NCI-H2081 treated with DMSO at 0.1 percent for 48 hours (cell line): ENCODE results near the gene KCNMB4.
A peak's percentile ranks its signal among the peaks of the same experiment; 100 is the strongest.
"Not testable (repeated sequence)": the region's sequence is repeated elsewhere in the genome, so short reads cannot be mapped to it uniquely, and the experiment has no call there.

ENCODE experiments used
- DNase-seq: peaks from one replicate; lab custom pipeline; 2025; lab: John Stamatoyannopoulos, UW

The KCNMB4 gene

GRCh38 chr12:70379846-70380245, 13.8 kb downstream of the KCNMB4 start:
- DNase-seq: no peak

DNA sequence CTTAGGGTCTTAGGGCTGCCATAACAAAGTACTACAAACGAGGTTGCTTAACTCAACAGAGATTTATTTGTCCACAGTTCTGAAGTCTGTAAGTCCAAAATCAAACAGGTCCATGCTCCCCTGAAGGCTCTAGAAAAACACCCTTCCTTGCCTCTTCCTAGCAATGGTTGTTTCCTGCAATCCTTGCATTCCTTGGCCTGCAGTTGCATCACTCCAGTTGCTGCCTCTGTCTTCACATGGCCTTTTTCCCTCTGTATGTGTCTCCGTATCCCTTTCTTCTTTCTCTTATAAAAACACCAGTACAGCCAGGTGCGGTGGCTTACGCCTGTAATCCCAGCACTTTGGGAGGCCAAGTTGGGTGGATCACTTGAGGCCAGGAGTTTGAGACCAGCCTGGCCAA, 17.4 kb downstream of the KCNMB4 start:
- DNase-seq: no peak

DNA sequence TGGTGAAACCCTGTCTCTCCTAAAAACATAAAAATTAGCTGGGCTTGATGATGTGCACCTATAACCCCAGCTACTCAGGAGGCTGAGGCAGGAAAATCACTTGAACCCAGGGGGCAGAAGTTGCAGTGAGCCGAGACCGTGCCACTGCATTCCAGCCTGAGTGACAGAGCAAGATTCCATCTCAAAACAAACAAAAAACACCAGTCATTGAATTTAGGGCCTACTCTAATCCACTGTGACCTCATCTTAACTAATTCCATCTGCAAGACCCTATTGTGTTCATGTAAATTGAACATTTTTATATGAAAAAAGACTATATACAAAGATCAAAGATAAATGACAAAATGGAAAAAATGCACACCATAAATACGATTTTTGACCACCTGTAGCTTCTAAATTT, 17.8 kb downstream of the KCNMB4 start:
- no peak for DNase-seq

- no peak for DNase-seq
These were observed 20.7 kb downstream of the KCNMB4 start for GRCh38 chr12:70386771-70387170.

DNA sequence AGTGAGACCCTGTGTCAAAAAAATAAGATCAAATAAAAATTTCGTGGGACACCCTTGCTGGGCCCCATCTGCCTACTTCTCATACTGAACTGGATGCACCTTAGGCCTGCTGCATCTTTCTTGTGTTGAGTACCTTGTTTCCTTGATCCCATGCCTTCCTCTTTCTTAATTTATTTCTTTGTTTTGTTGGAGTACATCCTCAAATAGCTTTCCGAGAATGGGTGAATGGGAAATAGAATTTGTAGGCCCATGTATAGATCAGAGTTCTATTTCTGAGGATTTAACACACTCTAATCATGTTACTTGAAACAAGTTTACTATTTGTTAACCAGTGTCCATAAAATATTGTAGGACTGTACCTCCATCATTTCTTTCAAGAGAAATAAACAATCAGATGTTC, 23.6 kb downstream of the KCNMB4 start:
- no peak for DNase-seq

- DNase-seq: not testable (repeated sequence)
These were observed 26.5 kb downstream of the KCNMB4 start for GRCh38 chr12:70392631-70393030.

DNA sequence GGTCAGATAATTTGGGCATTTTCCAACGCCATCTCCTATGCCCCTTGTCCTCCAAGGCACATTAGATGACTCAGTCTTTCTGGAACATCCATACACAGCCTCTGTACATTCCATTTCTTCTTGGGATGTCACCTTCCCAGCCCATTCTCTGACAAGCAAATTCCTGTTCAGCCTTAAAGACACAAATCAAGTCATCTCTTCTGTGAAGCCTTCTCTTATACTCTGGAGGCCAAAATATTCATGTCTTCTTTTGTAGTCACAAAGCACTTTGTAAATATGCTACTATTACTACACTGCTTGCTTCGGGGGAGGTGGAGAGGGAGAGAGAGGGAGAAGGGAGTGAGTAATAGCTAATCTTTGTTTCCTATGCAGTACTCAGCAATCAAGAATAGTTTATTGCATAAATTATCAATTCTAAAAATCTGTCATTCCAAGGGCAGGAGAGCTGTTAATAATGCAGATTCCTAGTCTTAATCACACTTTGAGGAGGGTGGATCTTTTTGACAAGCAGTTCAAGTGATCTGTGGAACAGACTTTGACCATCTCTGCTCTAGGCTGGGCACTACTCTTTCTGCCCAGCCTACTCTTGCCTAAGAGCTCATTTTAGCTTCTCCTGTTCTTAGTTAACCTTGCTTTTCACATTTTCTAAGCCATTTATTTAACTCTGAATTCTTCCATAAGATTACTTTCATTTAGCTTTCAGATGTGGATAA, 27.9 kb downstream of the KCNMB4 start:
- DNase-seq: no peak

DNA sequence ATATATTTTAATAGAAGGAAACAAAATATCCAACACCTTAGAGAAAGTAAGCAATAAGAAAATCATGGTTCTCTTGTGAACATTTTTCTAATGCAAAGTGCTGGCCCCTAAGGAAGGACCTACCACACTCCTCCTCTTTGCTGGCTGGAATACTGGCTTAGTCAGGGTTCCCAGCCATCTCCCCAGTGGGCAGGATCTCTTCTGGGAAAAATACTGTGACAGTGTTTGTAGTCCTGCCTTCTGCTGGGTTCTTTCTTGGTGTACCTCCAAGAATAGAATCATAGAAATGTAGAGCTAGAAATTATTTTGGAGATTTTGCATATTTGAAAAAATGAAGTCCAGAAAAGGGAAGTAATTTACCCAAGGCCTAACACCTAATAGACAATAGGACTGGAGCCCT, 31.9 kb downstream of the KCNMB4 start:
- DNase-seq: no peak

- no peak for DNase-seq
These were observed 32.8 kb downstream of the KCNMB4 start for GRCh38 chr12:70398862-70399261.

DNA sequence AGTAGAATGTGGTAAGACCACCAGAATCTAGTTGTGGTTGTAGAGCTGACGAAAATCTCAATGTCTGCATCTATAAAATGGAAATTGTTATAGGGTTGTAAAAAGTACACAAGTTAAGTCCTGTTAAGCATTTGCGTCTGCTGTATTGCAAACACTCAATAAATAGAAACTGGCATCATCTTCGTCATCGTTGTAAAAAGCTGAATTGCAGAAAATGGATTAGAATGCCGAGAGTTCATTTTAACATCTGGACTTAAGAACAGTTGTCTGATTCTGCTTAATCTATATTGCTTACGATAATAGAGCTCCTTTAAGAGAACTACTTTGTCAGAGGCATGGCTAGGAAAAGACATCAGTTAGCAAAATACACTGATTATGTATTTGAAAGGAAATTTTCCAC, 33.2 kb downstream of the KCNMB4 start:
- DNase-seq: no peak

DNA sequence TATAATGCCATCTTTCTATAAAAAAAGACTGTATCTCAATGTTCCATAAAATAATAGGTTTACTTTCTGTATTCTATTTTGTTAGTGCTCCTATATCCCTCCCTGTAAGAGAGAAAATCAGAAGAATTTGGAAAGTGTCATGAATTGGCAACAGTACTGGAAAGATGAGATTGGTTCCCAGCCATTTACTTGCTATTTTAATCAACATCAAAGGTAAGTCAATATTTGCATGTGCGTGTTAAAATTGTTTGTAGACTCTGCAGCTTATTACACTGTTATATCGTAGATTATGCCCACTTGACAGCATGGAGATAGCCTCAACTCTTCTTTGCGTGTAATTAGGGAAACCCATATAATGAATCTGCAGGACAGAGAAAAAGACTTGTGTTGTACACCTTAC, 34.0 kb downstream of the KCNMB4 start:
- DNase-seq: peak; percentile 18

DNA sequence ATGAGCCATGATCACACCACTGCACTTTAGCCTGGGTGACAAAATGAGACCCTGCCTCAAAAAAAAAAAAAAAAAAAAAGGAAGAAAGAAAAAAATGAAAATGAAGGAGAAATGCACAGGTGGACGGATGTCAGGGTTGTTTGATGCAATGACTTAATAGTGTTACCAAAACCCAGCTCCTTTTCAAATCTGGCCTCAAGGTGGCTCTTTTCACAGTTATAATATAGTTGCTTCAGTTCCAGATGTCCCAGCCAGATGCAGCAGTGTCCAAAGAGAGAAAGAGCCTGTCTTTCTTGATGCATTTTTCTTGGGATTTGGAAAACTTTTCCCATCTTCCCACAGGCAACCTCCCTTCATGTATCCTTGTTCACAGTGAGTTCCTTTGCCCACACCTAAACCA, 36.5 kb downstream of the KCNMB4 start:
- no peak for DNase-seq

DNA sequence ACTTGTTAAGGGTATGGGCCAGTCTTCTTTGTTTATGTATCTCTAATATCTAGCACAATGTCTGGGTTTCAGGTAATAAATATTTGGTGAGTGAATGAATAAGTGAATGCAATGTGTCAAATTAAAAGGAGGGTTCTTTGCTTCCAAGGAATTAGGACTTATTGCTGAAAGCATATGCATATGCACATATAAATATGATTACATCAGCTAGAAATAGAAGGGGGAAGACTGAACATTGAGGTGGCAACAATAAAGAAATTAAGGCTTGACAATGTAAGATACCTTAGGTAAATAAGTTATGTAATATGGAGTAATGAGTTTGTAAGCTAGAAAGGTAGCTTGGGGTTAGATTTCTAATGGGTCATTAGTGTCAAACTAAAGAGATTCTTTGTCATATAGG, 37.7 kb downstream of the KCNMB4 start:
- DNase-seq: no peak

GRCh38 chr12:70408004-70408790, 42.1 kb downstream of the KCNMB4 start:
- DNase-seq: no peak

DNA sequence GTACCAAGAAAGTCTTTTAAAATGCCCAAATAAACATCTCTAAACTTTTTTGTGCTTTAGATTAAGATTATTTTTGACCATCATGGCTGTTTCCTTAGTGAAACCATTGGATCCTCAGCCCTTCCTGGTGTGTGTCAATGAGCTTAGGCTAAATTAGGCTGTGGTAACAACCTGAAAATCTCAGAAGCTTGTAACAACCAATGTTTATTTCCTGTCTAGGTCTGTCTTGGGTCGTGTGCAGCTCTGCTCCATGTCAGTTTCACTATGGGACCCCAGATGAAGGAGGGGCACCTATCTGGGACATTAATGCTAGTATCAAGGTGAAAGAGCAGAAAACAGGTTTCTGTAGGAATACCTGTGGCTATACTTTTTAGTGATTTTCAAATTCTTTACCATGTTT, 49.9 kb downstream of the KCNMB4 start:
- DNase-seq: no peak

DNA sequence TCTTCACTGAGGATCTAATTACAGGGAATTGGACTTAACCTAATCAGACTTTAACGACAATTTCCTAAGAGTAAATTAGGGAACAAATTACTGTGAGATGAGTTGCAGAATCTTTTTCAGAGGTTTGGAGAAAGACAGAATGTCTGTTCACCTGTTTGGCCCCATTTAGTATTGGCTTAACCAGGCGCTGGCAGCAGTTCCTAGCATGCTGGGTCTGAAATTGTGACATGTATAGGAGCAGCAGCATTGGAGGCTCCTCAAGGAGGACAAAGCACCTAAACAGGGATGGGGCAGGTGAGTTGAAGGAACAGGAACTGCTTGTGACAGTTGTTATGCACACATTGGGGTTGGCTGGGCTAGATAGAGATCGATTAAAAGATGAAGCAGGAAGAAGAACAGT, 51.0 kb downstream of the KCNMB4 start:
- DNase-seq: no peak

DNA sequence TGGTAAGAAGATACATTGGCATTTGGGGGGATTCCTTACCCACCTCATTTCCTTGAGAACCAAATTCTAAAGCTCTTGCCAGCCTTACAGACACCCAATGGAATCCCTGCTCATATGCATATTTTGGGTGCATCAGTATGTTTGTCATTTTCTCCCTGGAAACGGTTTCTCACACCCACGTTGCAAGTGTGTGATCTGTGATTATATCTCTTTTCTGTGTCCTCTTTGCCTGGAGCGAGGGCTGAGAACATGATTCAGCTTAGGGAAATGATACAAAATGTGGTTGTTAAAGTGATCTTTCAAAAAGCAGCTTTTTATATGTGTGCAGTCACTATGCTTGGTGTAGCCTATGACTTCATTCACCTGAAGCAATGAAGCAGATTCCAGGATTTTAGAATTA, 52.0 kb downstream of the KCNMB4 start:
- no peak for DNase-seq

GRCh38 chr12:70422631-70423030, 56.5 kb downstream of the KCNMB4 start:
- no peak for DNase-seq

DNA sequence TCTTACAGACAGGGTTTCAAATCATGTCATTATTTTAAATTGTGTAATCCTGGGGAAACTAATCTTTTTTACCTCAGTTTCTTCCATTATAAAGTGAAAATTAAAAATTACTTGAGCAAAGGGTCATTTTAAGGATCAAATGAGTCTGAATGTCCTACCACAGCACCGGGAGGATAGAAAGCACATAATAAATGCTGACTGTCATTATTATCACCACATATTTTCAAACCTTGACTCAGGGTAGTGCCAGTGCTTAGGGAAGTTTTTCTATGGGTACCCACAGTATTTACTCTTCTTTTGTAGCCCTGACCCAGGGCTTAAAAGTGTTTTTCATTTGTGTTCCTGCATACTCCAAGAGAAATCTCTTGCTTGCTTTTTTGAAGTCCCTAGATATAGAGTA, 60.5 kb downstream of the KCNMB4 start:
- DNase-seq: no peak

- no peak for DNase-seq
These were observed 61.5 kb downstream of the KCNMB4 start for GRCh38 chr12:70427611-70428010.

- DNase-seq: no peak
These were observed 64.3 kb downstream of the KCNMB4 start for GRCh38 chr12:70430400-70430799.

DNA sequence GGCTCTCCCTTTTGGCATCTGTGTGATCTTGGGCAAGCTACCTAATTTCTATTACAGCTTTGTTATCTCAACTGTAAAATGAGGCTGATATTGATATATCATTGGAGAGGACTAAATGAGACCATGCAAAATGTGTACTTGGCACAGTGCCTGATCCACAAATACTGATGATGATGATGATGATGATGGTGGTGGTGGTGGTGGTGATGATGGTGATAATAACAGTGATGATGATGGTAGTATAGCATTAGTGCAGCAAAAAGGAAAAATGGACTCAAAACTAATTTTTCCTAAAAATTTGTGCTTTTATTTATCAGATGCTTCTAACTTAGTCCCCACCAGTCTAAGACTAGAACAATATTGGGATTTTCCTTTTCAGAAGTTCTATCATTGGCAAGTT, 70.7 kb downstream of the KCNMB4 start:
- DNase-seq: no peak

DNA sequence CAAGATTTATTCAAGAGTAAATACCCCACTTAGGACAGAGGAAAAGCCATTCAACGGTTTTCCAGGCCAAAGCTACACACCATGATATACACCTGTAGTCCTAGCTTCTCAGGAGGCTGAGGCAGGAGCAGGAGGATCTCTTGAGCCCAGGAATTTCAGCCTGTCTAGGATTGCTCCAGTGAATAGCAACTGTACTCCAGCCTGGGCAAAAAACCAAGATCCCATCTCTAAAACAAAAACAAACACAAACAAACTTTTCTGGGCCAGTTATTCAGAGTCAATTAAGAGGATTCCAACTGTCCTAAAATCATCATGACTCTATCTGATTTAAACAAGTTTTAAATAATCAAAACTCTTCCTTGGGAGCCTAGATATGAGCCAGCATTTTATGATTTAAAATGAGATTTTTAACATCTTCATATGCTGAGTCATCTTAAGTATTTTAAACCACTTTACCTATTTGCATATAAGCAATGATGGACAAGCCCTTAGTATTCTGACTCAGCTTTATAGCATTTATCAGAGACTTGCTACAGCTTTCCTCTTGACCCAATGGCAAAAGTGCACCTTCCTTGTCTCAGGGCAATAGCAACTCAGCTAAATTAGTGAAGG, 77.1 kb downstream of the KCNMB4 start:
- DNase-seq: no peak
